Left ventricle myocardium inferior (tissue), 1 donor: ENCODE data around the gene OASL. TPM values are rescaled to one million over a fixed set of nuclear protein-coding genes. Genes with fewer than 3 reads are reported as not detected.

Source experiments
- DNase-seq: peaks from one replicate; pipeline ENCODE4 v3.0.0-alpha.2; 2020
- H3K27ac ChIP-seq: fragments of 200-600 bp; replicated peaks from 2 replicates; pipeline ENCODE4 v1.8.0; 2021
- H3K27me3 ChIP-seq: fragments of 200-600 bp; 2 replicates; pipeline ENCODE4 v1.8.0; 2021; ENCODE audit warnings: low read depth
- H3K36me3 ChIP-seq: fragments of 200-600 bp; 2 replicates; pipeline ENCODE4 v1.8.0; 2021
- H3K4me1 ChIP-seq: fragments of 200-600 bp; 2 replicates; pipeline ENCODE4 v1.8.0; 2021
- H3K4me3 ChIP-seq: fragments of 200-600 bp; 2 replicates; pipeline ENCODE4 v1.8.0; 2021; ENCODE audit warnings: mild to moderate bottlenecking, moderate library complexity
- H3K9me3 ChIP-seq: fragments of 200-600 bp; replicated peaks from 2 replicates; pipeline ENCODE4 v1.8.0; 2021
- intact Hi-C: fragments of 100-400 bp; cut with micrococcal nuclease; formaldehyde crosslinking; loops from one replicate; pipeline ENCODE4 v1.11.0; 2022
- total RNA-seq: library from RNA; stranded (reverse); fragmentation: NEBNext Ultra II Directional; extraction: Animal tissue kit (Norgen Biotek cat#: 25700); gene quantifications from one replicate; pipeline ENCODE4 v1.2.1, GENCODE V29; 2021
- TF ChIP-seq, protein P1 (sequence below): fragments of 200-600 bp; IDR thresholded peaks from 2 replicates; pipeline ENCODE4 v1.8.0; 2021; ENCODE audit warnings: antibody characterized with exemption, mild to moderate bottlenecking, borderline replicate concordance
- donor health status: DM: no; HTN: yes; CAD: no; lungs with severe emphysema.

The OASL gene
- total RNA-seq, 1 donor from 2014 or later: 0.25 TPM

DNA sequence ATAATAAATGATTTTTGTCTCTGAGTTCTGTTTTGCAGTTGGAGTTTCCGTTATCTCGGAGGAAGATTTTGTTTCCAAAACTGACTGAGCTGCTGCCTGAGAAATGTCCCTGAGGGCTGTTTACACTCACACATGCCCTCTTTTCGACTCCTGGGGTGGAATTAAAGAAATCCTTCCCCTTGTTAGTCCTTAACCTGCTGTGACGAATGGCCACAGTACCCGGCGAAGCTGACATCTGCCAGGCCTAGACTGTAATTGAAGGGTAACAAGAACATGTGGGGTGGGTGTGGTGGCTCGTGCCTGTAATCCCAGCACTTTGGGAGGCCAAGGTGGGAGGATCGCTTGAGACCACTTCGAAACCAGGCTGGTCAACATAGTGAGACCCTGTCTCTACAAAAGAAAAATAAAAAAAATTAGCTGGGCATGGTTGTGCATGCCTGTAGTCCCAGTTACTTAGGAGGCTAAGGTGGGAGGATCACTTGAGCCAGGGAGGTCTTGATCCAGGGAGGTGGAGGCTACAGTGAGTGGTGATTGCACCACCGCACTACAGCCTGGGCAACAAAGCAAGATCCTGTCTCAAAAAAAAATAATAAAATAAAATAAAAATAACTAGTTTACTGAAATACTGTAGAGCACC, 8.4 kb downstream of the OASL start:
- Histone ChIP-seq H3K4me1 (no peaks in the 10 kb centered on the region), H3K27me3 (no peaks in the 10 kb centered on the region), H3K9me3 (no peaks in the 10 kb centered on the region), H3K27ac (no peak overlapping the region), H3K4me3 (no peak overlapping the region), H3K36me3 (no peaks in the 10 kb centered on the region)
- TF ChIP-seq, protein P1, sequence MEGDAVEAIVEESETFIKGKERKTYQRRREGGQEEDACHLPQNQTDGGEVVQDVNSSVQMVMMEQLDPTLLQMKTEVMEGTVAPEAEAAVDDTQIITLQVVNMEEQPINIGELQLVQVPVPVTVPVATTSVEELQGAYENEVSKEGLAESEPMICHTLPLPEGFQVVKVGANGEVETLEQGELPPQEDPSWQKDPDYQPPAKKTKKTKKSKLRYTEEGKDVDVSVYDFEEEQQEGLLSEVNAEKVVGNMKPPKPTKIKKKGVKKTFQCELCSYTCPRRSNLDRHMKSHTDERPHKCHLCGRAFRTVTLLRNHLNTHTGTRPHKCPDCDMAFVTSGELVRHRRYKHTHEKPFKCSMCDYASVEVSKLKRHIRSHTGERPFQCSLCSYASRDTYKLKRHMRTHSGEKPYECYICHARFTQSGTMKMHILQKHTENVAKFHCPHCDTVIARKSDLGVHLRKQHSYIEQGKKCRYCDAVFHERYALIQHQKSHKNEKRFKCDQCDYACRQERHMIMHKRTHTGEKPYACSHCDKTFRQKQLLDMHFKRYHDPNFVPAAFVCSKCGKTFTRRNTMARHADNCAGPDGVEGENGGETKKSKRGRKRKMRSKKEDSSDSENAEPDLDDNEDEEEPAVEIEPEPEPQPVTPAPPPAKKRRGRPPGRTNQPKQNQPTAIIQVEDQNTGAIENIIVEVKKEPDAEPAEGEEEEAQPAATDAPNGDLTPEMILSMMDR: no peak
- DNase-seq: no peak
- intact Hi-C loops: no loop called here

DNA sequence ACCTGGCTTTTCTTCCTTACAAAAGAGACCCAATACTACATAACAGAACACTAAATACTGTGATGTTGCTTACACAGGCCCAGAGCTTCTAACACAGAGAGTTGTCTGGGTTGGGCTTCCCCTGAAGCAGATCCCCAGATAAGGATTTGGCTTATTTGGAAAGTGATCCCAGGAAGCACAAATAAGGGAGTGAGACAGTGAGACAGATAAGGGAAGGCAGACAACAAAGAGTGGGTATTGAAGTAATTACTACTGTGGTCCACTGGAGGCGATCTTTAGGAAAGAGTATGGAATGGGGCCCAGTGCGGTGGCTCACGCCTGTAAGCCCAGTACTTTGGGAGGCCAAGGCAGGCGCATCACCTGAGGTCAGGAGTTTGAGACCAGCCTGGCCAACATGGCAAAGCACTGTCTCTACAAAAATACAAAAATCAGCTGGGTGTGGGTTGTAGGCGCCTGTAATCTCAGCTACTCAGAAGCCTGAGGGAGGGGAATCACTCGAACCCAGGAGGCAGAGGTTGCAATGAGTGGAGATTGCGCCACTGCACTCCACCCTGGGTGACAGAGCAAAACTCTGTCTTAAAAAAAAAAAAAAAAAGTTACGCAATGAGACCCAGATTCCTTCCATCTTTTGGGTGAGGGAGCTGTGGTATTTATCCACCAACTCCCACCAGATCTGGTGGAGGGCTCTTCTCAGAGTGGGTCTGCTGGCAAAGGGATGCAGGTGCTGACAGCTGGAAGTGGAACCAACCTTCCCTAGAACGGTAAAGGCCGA, 12.6 kb downstream of the OASL start:
- TF ChIP-seq, protein P1: no peak
- no peaks in the 10 kb centered on the region for H3K27me3 ChIP-seq
- H3K4me1 ChIP-seq: no peaks in the 10 kb centered on the region
- H3K9me3 ChIP-seq: no peaks in the 10 kb centered on the region
- no peak for DNase-seq
- intact Hi-C loops: no loop called here
- H3K4me3 ChIP-seq: no peak overlapping the region
- no peaks in the 10 kb centered on the region for H3K36me3 ChIP-seq
- H3K27ac ChIP-seq: no peak overlapping the region

DNA sequence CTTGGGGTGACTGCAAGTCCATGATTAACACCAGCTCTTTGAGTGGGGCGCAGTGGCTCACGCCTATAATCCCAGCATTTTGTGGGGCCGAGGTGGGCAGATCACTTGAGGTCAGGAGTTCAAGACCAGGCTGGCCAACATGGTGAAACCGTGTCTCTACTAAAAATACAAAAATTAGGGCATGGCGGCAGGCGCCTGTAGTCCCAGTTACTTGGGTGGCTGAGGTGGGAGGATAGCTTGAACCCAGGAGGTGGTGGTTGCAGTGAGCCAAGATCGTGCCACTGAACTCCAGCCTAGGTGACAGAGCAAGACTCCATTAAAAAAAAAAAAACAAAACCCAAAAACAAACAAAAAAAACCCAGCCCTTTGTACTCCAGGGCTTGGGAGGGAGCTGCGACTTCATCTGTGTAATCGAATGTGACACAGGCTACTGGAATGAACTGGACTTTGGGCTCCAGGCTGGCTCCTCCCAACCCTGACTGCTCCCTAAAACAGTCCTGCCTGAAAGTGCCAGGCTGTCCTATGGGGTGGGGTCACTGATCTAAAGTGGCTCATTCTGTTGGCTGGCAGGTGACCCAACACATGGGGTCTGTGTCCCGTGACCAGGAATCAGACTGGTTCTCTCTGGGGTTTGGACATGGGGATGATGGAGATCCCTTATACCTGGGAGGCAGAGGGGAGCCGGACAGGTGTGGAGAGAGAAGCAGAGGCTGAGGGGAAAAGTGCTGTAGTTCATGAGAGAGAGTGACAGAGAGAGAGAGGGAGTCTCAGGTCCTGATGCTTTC, 13.4 kb downstream of the OASL start:
- Histone ChIP-seq H3K27ac (no peak overlapping the region), H3K4me1 (no peaks in the 10 kb centered on the region), H3K27me3 (no peaks in the 10 kb centered on the region), H3K4me3 (no peak overlapping the region), H3K36me3 (no peaks in the 10 kb centered on the region), H3K9me3 (no peaks in the 10 kb centered on the region)
- intact Hi-C loops: no loop called here
- TF ChIP-seq, protein P1: no peak
- DNase-seq: no peak

DNA sequence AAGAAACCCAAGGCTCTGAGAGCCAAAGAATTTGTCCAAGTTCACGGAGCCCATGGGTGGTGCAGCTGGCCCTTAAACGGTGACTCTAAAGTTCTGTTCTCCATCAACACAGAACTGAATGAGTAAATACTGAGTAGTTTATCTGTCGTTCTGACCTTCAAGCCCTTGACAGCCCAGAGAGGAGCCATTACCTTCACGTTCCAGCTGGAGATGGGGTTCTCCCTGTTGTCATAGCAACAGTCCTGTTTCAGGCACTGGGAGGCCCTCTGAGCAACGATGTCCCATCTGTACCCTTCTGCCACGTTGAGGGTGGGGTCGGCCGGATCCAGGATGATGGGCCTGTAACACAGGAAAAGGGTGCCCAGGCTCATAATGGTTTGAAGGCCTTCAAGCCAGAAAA, 15.2 kb downstream of the OASL start:
- H3K4me1 ChIP-seq: no peaks in the 10 kb centered on the region
- no peak overlapping the region for H3K27ac ChIP-seq
- no peak overlapping the region for H3K4me3 ChIP-seq
- no peaks in the 10 kb centered on the region for H3K36me3 ChIP-seq
- no peaks in the 10 kb centered on the region for H3K9me3 ChIP-seq
- H3K27me3 ChIP-seq: no peaks in the 10 kb centered on the region
- TF ChIP-seq, protein P1: no peak
- intact Hi-C loops: no loop called here
- DNase-seq: no peak

DNA sequence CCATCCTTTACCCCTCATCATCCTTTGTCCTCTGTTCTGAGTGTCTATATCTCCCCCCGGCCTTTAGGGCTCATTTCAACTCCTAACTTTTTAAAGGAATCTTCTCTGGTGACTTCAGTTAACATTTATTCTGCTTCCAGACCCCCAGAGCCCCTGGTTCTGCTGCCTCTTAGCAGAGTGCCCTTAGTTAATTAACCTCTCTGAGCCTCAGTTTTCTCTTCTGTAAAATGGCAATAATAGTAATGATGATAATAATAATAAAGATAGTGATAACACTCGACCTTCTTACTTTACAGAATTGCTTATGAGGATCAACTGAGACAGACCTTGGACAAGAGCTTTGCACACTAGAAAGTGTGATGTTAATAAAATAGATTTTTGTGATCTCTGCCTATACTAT, 16.3 kb downstream of the OASL start:
- no peak overlapping the region for H3K4me3 ChIP-seq
- H3K27ac ChIP-seq: no peak overlapping the region
- no peaks in the 10 kb centered on the region for H3K27me3 ChIP-seq
- no peaks in the 10 kb centered on the region for H3K4me1 ChIP-seq
- no peaks in the 10 kb centered on the region for H3K9me3 ChIP-seq
- H3K36me3 ChIP-seq: no peaks in the 10 kb centered on the region
- TF ChIP-seq, protein P1: no peak
- intact Hi-C loops: no loop called here
- DNase-seq: no peak
